ENCODE measurements around the gene KIF26B.

Gene KIF26B

GRCh38 chr1:245160741-245161400 lies 6.1 kb downstream of the KIF26B start:
- no peak overlapping the region for H2AFZ ChIP-seq (ENCODE audit: low read depth, low read length, severe bottlenecking)
- H3K27ac ChIP-seq (ENCODE audit: low read depth, low read length) = no peak overlapping the region
- TF ChIP-seq CTCF (IDR thresholded peaks at IDR 0.05; ENCODE audit: insufficient read depth, low read length, poor library complexity, severe bottlenecking) (no peak), EZH2phosphoT487 (conservative IDR thresholded peaks at IDR 0.05; ENCODE audit: low read length) (no peak)
- H4K20me1 ChIP-seq (ENCODE audit: low read depth, low read length) = no peaks in the 10 kb centered on the region
- H3K9me2 ChIP-seq (replicated peaks; ENCODE audit: insufficient read depth, low read length) = no peaks in the 10 kb centered on the region
- H3F3A ChIP-seq (ENCODE audit: insufficient read depth) = no peaks in the 10 kb centered on the region
- H3K9ac ChIP-seq (ENCODE audit: low read length) = no peak overlapping the region
- H3K9me3 ChIP-seq (ENCODE audit: insufficient read depth, low read length) = no peaks in the 10 kb centered on the region
- no peaks in the 10 kb centered on the region for H3K27me3 ChIP-seq (ENCODE audit: low read length)
- H3K36me3 ChIP-seq (ENCODE audit: low read length) = no peaks in the 10 kb centered on the region
- no peak overlapping the region for H3K4me3 ChIP-seq (ENCODE audit: insufficient read depth, low read length, poor library complexity, severe bottlenecking)
- no peak overlapping the region for H3K4me2 ChIP-seq (ENCODE audit: low read depth, low read length, poor library complexity, severe bottlenecking)
- H3K79me2 ChIP-seq (ENCODE audit: insufficient read depth, low read length) = no peaks in the 10 kb centered on the region

- Histone ChIP-seq H4K20me1 (ENCODE audit: low read depth, low read length) (no peaks in the 10 kb centered on the region), H3K36me3 (ENCODE audit: low read length) (no peaks in the 10 kb centered on the region), H3F3A (ENCODE audit: insufficient read depth) (no peaks in the 10 kb centered on the region), H2AFZ (ENCODE audit: low read depth, low read length, severe bottlenecking) (no peak overlapping the region), H3K4me3 (ENCODE audit: insufficient read depth, low read length, poor library complexity, severe bottlenecking) (no peak overlapping the region), H3K9me3 (ENCODE audit: insufficient read depth, low read length) (no peaks in the 10 kb centered on the region), H3K79me2 (ENCODE audit: insufficient read depth, low read length) (no peaks in the 10 kb centered on the region), H3K4me2 (ENCODE audit: low read depth, low read length, poor library complexity, severe bottlenecking) (no peak overlapping the region), H3K9ac (ENCODE audit: low read length) (no peak overlapping the region), H3K9me2 (replicated peaks; ENCODE audit: insufficient read depth, low read length) (no peaks in the 10 kb centered on the region), H3K27ac (ENCODE audit: low read depth, low read length) (no peak overlapping the region), H3K27me3 (ENCODE audit: low read length) (no peaks in the 10 kb centered on the region)
- TF ChIP-seq EZH2phosphoT487 (conservative IDR thresholded peaks at IDR 0.05; ENCODE audit: low read length) = no peak
These were observed 7.1 kb downstream of the KIF26B start for GRCh38 chr1:245161866-245162265.

GRCh38 chr1:245166471-245166885 lies 11.7 kb downstream of the KIF26B start:
- Histone ChIP-seq H3K27ac (ENCODE audit: low read depth, low read length) (no peak overlapping the region), H3K79me2 (ENCODE audit: insufficient read depth, low read length) (no peaks in the 10 kb centered on the region), H3K36me3 (ENCODE audit: low read length) (no peaks in the 10 kb centered on the region), H3K9me2 (replicated peaks; ENCODE audit: insufficient read depth, low read length) (no peaks in the 10 kb centered on the region), H3K9ac (ENCODE audit: low read length) (no peak overlapping the region), H3K4me2 (ENCODE audit: low read depth, low read length, poor library complexity, severe bottlenecking) (no peak overlapping the region), H4K20me1 (ENCODE audit: low read depth, low read length) (no peaks in the 10 kb centered on the region), H3F3A (ENCODE audit: insufficient read depth) (no peaks in the 10 kb centered on the region), H3K9me3 (ENCODE audit: insufficient read depth, low read length) (no peaks in the 10 kb centered on the region), H2AFZ (ENCODE audit: low read depth, low read length, severe bottlenecking) (no peak overlapping the region), H3K27me3 (ENCODE audit: low read length) (no peaks in the 10 kb centered on the region), H3K4me3 (ENCODE audit: insufficient read depth, low read length, poor library complexity, severe bottlenecking) (no peak overlapping the region)
- TF ChIP-seq CTCF (IDR thresholded peaks at IDR 0.05; ENCODE audit: insufficient read depth, low read length, poor library complexity, severe bottlenecking) (no peak), EZH2phosphoT487 (conservative IDR thresholded peaks at IDR 0.05; ENCODE audit: low read length) (no peak)

- TF ChIP-seq EZH2phosphoT487 (conservative IDR thresholded peaks at IDR 0.05; ENCODE audit: low read length) = no peak
- TF ChIP-seq CTCF (IDR thresholded peaks at IDR 0.05; ENCODE audit: insufficient read depth, low read length, poor library complexity, severe bottlenecking) = no peak
- Histone ChIP-seq H3K9ac (ENCODE audit: low read length) (no peak overlapping the region), H3K4me2 (ENCODE audit: low read depth, low read length, poor library complexity, severe bottlenecking) (no peak overlapping the region), H3K9me2 (replicated peaks; ENCODE audit: insufficient read depth, low read length) (no peaks in the 10 kb centered on the region), H4K20me1 (ENCODE audit: low read depth, low read length) (no peaks in the 10 kb centered on the region), H3F3A (ENCODE audit: insufficient read depth) (no peaks in the 10 kb centered on the region), H3K79me2 (ENCODE audit: insufficient read depth, low read length) (no peaks in the 10 kb centered on the region), H3K36me3 (ENCODE audit: low read length) (no peaks in the 10 kb centered on the region), H3K9me3 (ENCODE audit: insufficient read depth, low read length) (no peaks in the 10 kb centered on the region), H2AFZ (ENCODE audit: low read depth, low read length, severe bottlenecking) (no peak overlapping the region), H3K27me3 (ENCODE audit: low read length) (no peaks in the 10 kb centered on the region), H3K4me3 (ENCODE audit: insufficient read depth, low read length, poor library complexity, severe bottlenecking) (no peak overlapping the region), H3K27ac (ENCODE audit: low read depth, low read length) (no peak overlapping the region)
These were observed 13.3 kb downstream of the KIF26B start for GRCh38 chr1:245168086-245168485.

Data from SU-DHL-6 (cell line).